ENCODE measurements around the gene ABHD16A.

ABHD16A gene

GRCh38 chr6:31657406-31658157, 45.5 kb downstream of the ABHD16A start:
- no peak for DNase-seq (ENCODE audit: low spot score)
- ATAC-seq (ENCODE audit: low read depth) = no peak
- Histone ChIP-seq H3K9me3 (ENCODE audit: severe bottlenecking) (no peaks in the 10 kb centered on the region), H3K4me3 (ENCODE audit: severe bottlenecking) (no peak overlapping the region), H3K36me3 (ENCODE audit: low read depth) (0 out of 2 replicates have a peak, but pooled peaks cover 3% of the 10 kb centered on the region), H3K27ac (ENCODE audit: poor library complexity, severe bottlenecking) (no peak overlapping the region), H3K27me3 (ENCODE audit: insufficient read depth, poor library complexity, severe bottlenecking) (no peaks in the 10 kb centered on the region), H3K4me1 (ENCODE audit: insufficient read depth, poor library complexity, severe bottlenecking) (no peaks in the 10 kb centered on the region)
- TF ChIP-seq CTCF (IDR thresholded peaks at IDR 0.05; ENCODE audit: poor library complexity, severe bottlenecking) = no peak

GRCh38 chr6:31655349-31656237, 47.5 kb downstream of the ABHD16A start, which contains the start of gene APOM:
TSS of gene APOM (plus strand) at chr6:31655894. CDS start at chr6:31655967, 73 bp downstream.
- no peak for ATAC-seq (ENCODE audit: low read depth)
- Histone ChIP-seq H3K27me3 (ENCODE audit: insufficient read depth, poor library complexity, severe bottlenecking) (no peaks in the 10 kb centered on the region), H3K4me3 (ENCODE audit: severe bottlenecking) (no peak within 1 kb of the TSS), H3K36me3 (ENCODE audit: low read depth) (peaks cover 12% of the 10 kb centered on the region), H3K9me3 (ENCODE audit: severe bottlenecking) (no peaks in the 10 kb centered on the region), H3K4me1 (ENCODE audit: insufficient read depth, poor library complexity, severe bottlenecking) (no peaks in the 10 kb centered on the region), H3K27ac (ENCODE audit: poor library complexity, severe bottlenecking) (no peak within 1 kb of the TSS)
- DNase-seq (ENCODE audit: low spot score) = no peak
- TF ChIP-seq CTCF (IDR thresholded peaks at IDR 0.05; ENCODE audit: poor library complexity, severe bottlenecking) = no peak

- DNase-seq (ENCODE audit: low spot score) = no peak
- no peaks in the 10 kb centered on the region for H3K4me1 ChIP-seq (ENCODE audit: insufficient read depth, poor library complexity, severe bottlenecking)
- no peaks in the 10 kb centered on the region for H3K9me3 ChIP-seq (ENCODE audit: severe bottlenecking)
- no peak overlapping the region for H3K27ac ChIP-seq (ENCODE audit: poor library complexity, severe bottlenecking)
- no peak overlapping the region for H3K4me3 ChIP-seq (ENCODE audit: severe bottlenecking)
- ATAC-seq (ENCODE audit: low read depth) = no peak
- peaks cover 20% of the 10 kb centered on the region for H3K36me3 ChIP-seq (ENCODE audit: low read depth)
- no peaks in the 10 kb centered on the region for H3K27me3 ChIP-seq (ENCODE audit: insufficient read depth, poor library complexity, severe bottlenecking)
- TF ChIP-seq CTCF (IDR thresholded peaks at IDR 0.05; ENCODE audit: poor library complexity, severe bottlenecking) = no peak
These were observed 48.4 kb downstream of the ABHD16A start for GRCh38 chr6:31654574-31655348.

GRCh38 chr6:31652925-31653724, 50.0 kb downstream of the ABHD16A start:
- Histone ChIP-seq H3K4me3 (ENCODE audit: severe bottlenecking) (peak overlapping the region; percentile 93), H3K27ac (ENCODE audit: poor library complexity, severe bottlenecking) (peak overlapping the region; percentile 84), H3K9me3 (ENCODE audit: severe bottlenecking) (no peaks in the 10 kb centered on the region), H3K27me3 (ENCODE audit: insufficient read depth, poor library complexity, severe bottlenecking) (no peaks in the 10 kb centered on the region), H3K4me1 (ENCODE audit: insufficient read depth, poor library complexity, severe bottlenecking) (no peaks in the 10 kb centered on the region), H3K36me3 (ENCODE audit: low read depth) (peaks cover 36% of the 10 kb centered on the region)
- peak; percentile 84 for DNase-seq (ENCODE audit: low spot score)
- TF ChIP-seq CTCF (IDR thresholded peaks at IDR 0.05; ENCODE audit: poor library complexity, severe bottlenecking) = peak; percentile 11
- ATAC-seq (ENCODE audit: low read depth) = peak; percentile 69
